Measurements from ENCODE around the gene KCNIP1.

DNA sequence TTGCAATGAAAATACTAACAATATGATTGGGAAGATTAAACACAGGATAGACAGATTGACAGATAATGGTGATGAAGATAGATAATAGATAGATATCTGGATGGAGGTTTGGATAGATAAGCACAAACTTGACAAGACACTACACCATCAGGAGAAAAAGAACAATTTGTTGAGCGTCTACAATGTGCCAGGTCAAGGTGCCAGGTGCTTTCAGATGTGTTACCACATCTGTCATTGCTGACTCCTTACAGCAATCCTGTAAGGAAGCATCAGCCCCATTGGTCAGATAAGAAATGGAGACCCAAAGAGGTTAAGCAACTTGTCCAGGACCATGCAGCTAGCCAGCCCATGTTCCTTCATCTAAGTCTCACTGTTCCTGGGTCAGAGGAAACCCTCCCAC lies 278.1 kb downstream of the KCNIP1 start:
- TF ChIP-seq CTCF (conservative IDR thresholded peaks at IDR 0.05; ENCODE audit: low read length) (no peak), EZH2phosphoT487 (IDR thresholded peaks at IDR 0.05; ENCODE audit: borderline replicate concordance) (no peak)

Data from Loucy (cell line).